ENCODE measurements around the gene FAM13C.

DNA sequence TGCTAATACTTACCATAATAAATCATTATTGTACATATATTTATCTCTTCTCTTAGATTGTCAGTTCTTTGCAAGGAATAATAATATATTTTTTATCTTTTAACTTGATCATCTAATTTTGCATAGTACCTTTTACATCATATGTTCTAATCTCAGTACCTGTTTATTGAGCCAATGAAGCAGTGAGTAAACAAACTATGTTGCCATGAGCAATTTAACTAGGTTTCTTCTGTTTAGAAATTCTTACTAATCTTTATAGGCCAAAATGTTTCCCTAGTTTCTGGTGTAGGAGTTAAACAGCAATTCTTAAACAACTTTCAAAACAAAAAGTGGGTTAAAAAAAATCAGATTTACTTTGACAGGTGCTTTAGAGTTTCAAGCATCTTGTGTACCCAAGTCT is 124.6 kb downstream of the FAM13C start:
- TF ChIP-seq, protein P1, sequence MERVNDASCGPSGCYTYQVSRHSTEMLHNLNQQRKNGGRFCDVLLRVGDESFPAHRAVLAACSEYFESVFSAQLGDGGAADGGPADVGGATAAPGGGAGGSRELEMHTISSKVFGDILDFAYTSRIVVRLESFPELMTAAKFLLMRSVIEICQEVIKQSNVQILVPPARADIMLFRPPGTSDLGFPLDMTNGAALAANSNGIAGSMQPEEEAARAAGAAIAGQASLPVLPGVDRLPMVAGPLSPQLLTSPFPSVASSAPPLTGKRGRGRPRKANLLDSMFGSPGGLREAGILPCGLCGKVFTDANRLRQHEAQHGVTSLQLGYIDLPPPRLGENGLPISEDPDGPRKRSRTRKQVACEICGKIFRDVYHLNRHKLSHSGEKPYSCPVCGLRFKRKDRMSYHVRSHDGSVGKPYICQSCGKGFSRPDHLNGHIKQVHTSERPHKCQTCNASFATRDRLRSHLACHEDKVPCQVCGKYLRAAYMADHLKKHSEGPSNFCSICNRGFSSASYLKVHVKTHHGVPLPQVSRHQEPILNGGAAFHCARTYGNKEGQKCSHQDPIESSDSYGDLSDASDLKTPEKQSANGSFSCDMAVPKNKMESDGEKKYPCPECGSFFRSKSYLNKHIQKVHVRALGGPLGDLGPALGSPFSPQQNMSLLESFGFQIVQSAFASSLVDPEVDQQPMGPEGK (CRISPR knock-in tag; IDR thresholded peaks at IDR 0.05; ENCODE audit: borderline replicate concordance): no peak
- TF ChIP-seq ARNTL (CRISPR knock-in tag; IDR thresholded peaks at IDR 0.05; ENCODE audit: borderline replicate concordance, low read depth): no peak
- TF ChIP-seq ZFP3 (CRISPR knock-in tag; IDR thresholded peaks at IDR 0.05): no peak
- TF ChIP-seq ZNF8 (CRISPR knock-in tag; IDR thresholded peaks at IDR 0.05): no peak
- TF ChIP-seq ZC3H10 (CRISPR knock-in tag; IDR thresholded peaks at IDR 0.05): no peak
- TF ChIP-seq, protein P2, sequence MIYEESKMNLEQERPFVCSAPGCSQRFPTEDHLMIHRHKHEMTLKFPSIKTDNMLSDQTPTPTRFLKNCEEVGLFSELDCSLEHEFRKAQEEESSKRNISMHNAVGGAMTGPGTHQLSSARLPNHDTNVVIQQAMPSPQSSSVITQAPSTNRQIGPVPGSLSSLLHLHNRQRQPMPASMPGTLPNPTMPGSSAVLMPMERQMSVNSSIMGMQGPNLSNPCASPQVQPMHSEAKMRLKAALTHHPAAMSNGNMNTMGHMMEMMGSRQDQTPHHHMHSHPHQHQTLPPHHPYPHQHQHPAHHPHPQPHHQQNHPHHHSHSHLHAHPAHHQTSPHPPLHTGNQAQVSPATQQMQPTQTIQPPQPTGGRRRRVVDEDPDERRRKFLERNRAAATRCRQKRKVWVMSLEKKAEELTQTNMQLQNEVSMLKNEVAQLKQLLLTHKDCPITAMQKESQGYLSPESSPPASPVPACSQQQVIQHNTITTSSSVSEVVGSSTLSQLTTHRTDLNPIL (CRISPR knock-in tag; IDR thresholded peaks at IDR 0.05; ENCODE audit: low read depth): no peak
- TF ChIP-seq PPARA (CRISPR knock-in tag; IDR thresholded peaks at IDR 0.05; ENCODE audit: borderline replicate concordance): no peak
- no peak for TF ChIP-seq ISL1 (CRISPR knock-in tag; IDR thresholded peaks at IDR 0.05)
- TF ChIP-seq ZFP30 (CRISPR knock-in tag; IDR thresholded peaks at IDR 0.05): no peak
